Neural crest cell (in vitro differentiated cells): ENCODE results near the gene POMP. TPM values are rescaled to one million over a fixed set of nuclear protein-coding genes. Genes with fewer than 3 reads are reported as not detected.

ENCODE experiments used
- DNase-seq: peaks from one replicate; pipeline ENCODE4 v3.0.0; 2021; ENCODE audit warnings: low read depth, mixed read lengths, low spot score
- H3K27ac Mint-ChIP-seq: one replicate; pipeline ENCODE4 v1.8.0; 2021; ENCODE audit warnings: mild to moderate bottlenecking, mixed read lengths; ENCODE audit not compliant: unreplicated experiment
- H3K27me3 Mint-ChIP-seq: 2 replicates; pipeline ENCODE4 v1.8.0; 2021; ENCODE audit warnings: low read depth, mild to moderate bottlenecking, mixed read lengths
- H3K36me3 Mint-ChIP-seq: 2 replicates; pipeline ENCODE4 v1.8.0; 2021; ENCODE audit warnings: low read depth, mild to moderate bottlenecking, mixed read lengths
- H3K4me1 Mint-ChIP-seq: 2 replicates; pipeline ENCODE4 v1.8.0; 2021; ENCODE audit warnings: mixed read lengths
- H3K4me3 Mint-ChIP-seq: one replicate; pipeline ENCODE4 v1.8.0; 2021; ENCODE audit warnings: mild to moderate bottlenecking, mixed read lengths
- H3K9me3 Mint-ChIP-seq: 2 replicates; pipeline ENCODE4 v1.8.0; 2021; ENCODE audit warnings: mixed read lengths
- CTCF ChIP-seq: fragments of 200-600 bp; sonication (generic); conservative IDR thresholded peaks from 2 replicates; pipeline ENCODE4 v1.5.0; 2021; ENCODE audit warnings: antibody characterized with exemption, mild to moderate bottlenecking
- total RNA-seq: library from RNA; stranded (reverse); gene quantifications from 2 replicates; pipeline ENCODE4 v1.2.1, GENCODE V29; 2021

The POMP gene
- total RNA-seq, 1 donor from 2014 or later: 75.2 TPM

- H3K9me3 Mint-ChIP-seq: no peaks in the 10 kb centered on the region
- H3K27ac Mint-ChIP-seq: no peak overlapping the region
- no peak overlapping the region for H3K4me3 Mint-ChIP-seq
- H3K36me3 Mint-ChIP-seq: no peaks in the 10 kb centered on the region
- DNase-seq: no peak
- no peaks in the 10 kb centered on the region for H3K27me3 Mint-ChIP-seq
- H3K4me1 Mint-ChIP-seq: peaks cover 8% of the 10 kb centered on the region
- TF ChIP-seq CTCF: no peak
Observed at GRCh38 chr13:28653111-28653510, 5.8 kb upstream of the POMP start.

GRCh38 chr13:28654276-28654675 lies 4.7 kb upstream of the POMP start:
- H3K4me3 Mint-ChIP-seq: no peak overlapping the region
- H3K9me3 Mint-ChIP-seq: no peaks in the 10 kb centered on the region
- no peak for DNase-seq
- TF ChIP-seq CTCF: no peak
- no peaks in the 10 kb centered on the region for H3K27me3 Mint-ChIP-seq
- no peaks in the 10 kb centered on the region for H3K36me3 Mint-ChIP-seq
- H3K4me1 Mint-ChIP-seq: peaks cover 16% of the 10 kb centered on the region
- H3K27ac Mint-ChIP-seq: no peak overlapping the region

DNA sequence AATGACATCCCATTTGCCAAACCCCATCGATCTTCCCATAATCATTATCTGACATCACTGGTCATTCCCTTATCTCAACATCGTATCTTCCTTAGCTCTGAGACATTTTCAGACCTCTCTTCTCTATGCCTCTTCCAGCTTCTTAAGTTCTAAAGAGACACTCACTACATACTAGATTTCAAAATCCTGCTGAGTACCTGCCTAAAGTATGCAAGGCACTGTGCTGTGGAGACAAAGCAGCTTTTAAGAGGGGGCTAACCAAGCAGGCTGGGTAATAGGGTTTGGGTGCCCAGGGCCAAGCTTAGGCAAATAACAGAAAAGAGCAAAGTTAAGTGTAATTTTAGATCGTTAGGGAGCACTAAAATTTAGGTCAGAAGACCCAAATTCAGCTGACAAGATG lies 3.4 kb upstream of the POMP start:
- no peak for TF ChIP-seq CTCF
- no peaks in the 10 kb centered on the region for H3K9me3 Mint-ChIP-seq
- no peaks in the 10 kb centered on the region for H3K27me3 Mint-ChIP-seq
- DNase-seq: no peak
- H3K4me3 Mint-ChIP-seq: peak overlapping the region; percentile 42
- H3K4me1 Mint-ChIP-seq: peaks cover 29% of the 10 kb centered on the region
- H3K36me3 Mint-ChIP-seq: no peaks in the 10 kb centered on the region
- no peak overlapping the region for H3K27ac Mint-ChIP-seq

- H3K27ac Mint-ChIP-seq: peak overlapping the region; percentile 92
- no peak for TF ChIP-seq CTCF
- H3K36me3 Mint-ChIP-seq: no peaks in the 10 kb centered on the region
- DNase-seq: no peak
- no peaks in the 10 kb centered on the region for H3K9me3 Mint-ChIP-seq
- peaks cover 40% of the 10 kb centered on the region for H3K4me1 Mint-ChIP-seq
- H3K4me3 Mint-ChIP-seq: peak overlapping the region; percentile 96
- H3K27me3 Mint-ChIP-seq: no peaks in the 10 kb centered on the region
Observed at GRCh38 chr13:28657784-28658538, 969 bp upstream of the POMP start.

DNA sequence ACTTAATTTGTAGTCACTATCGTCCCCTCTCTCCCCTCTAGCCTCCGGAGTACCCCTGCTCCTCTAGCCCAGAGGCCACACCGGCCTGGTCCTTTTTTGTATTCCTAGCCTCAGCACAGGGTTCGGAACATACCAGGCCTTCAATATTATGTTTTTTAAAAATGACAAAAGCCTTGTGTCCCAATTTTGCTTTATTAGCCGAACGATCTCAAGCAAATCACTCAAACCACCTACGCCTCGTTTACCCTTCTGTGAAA lies 463 bp upstream of the POMP start:
- TF ChIP-seq CTCF: no peak
- no peaks in the 10 kb centered on the region for H3K27me3 Mint-ChIP-seq
- peaks cover 40% of the 10 kb centered on the region for H3K4me1 Mint-ChIP-seq
- peak overlapping the region; percentile 92 for H3K27ac Mint-ChIP-seq
- no peaks in the 10 kb centered on the region for H3K36me3 Mint-ChIP-seq
- DNase-seq: no peak
- peak overlapping the region; percentile 96 for H3K4me3 Mint-ChIP-seq
- H3K9me3 Mint-ChIP-seq: no peaks in the 10 kb centered on the region

GRCh38 chr13:28659621-28659970 lies 666 bp downstream of the POMP start:
- TF ChIP-seq CTCF: no peak
- Mint-ChIP-seq H3K27me3 (no peaks in the 10 kb centered on the region), H3K4me3 (peak overlapping the region; percentile 96), H3K36me3 (no peaks in the 10 kb centered on the region), H3K4me1 (peaks cover 40% of the 10 kb centered on the region), H3K27ac (peak overlapping the region; percentile 95), H3K9me3 (no peaks in the 10 kb centered on the region)
- DNase-seq: no peak
